IMR-90 (cell line): Measurements from ENCODE around the gene CPD. TPM values are rescaled to one million over a fixed set of nuclear protein-coding genes. Genes with fewer than 3 reads are reported as not detected.

Experiments
- ATAC-seq: fragments of 200-7000 bp; cut with Tn5 transposase; 2 replicates; pipeline ENCODE4 v1.9.1; 2020; ENCODE audit warnings: low read depth, mild to moderate bottlenecking, moderate library complexity
- BruUV-seq: library from RNA; stranded (reverse); fragments of 400-500 nt; replicated peaks from 2 replicates; lab custom pipeline; 2021; lab: Mats Ljungman, UMichigan
- CTCF ChIA-PET: fragments of 300-600 bp; formaldehyde crosslinking; extraction: SDS; loops from one replicate; lab custom pipeline; 2021; ENCODE audit warnings: antibody characterized with exemption; lab: Yijun Ruan, JAX
- POLR2A ChIA-PET: fragments of 300-600 bp; sonication (Branson Sonifier 250); formaldehyde crosslinking; loops from one replicate; lab custom pipeline; 2022; ENCODE audit warnings: antibody characterized with exemption; ENCODE audit not compliant: unreplicated experiment; lab: Charles Lee
- DNase-seq: peaks from one replicate; pipeline ENCODE4 v3.0.0; 2013
- H2AFZ ChIP-seq: replicated peaks from 2 replicates; pipeline ENCODE3; 2013; ENCODE audit warnings: low read length, mild to moderate bottlenecking; ENCODE audit not compliant: poor library complexity
- H2AK5ac ChIP-seq: 2 replicates; pipeline ENCODE4 v1.6.1; 2013; ENCODE audit warnings: low read depth, low read length, inconsistent platforms
- H2AK9ac ChIP-seq: replicated peaks from 2 replicates; pipeline ENCODE3; 2013; ENCODE audit warnings: mild to moderate bottlenecking, low read depth, low read length, moderate library complexity; ENCODE audit not compliant: poor library complexity
- H2BK120ac ChIP-seq: 2 replicates; pipeline ENCODE4 v1.6.1; 2013; ENCODE audit warnings: low read depth, low read length, inconsistent platforms
- H2BK15ac ChIP-seq: 3 replicates; pipeline ENCODE4 v1.6.1; 2013; ENCODE audit warnings: low read depth, low read length, inconsistent platforms
- H2BK20ac ChIP-seq: 2 replicates; pipeline ENCODE4 v1.6.1; 2013; ENCODE audit warnings: low read depth, mild to moderate bottlenecking, inconsistent platforms, low read length, moderate library complexity
- H2BK5ac ChIP-seq: 2 replicates; pipeline ENCODE4 v1.6.1; 2013; ENCODE audit warnings: mild to moderate bottlenecking, low read depth, low read length, inconsistent platforms; ENCODE audit not compliant: poor library complexity, severe bottlenecking
- H3K14ac ChIP-seq: replicated peaks from 2 replicates; pipeline ENCODE4 v1.6.1; 2013; ENCODE audit warnings: low read depth, low read length, inconsistent platforms
- H3K18ac ChIP-seq: 2 replicates; pipeline ENCODE4 v1.6.1; 2013; ENCODE audit warnings: low read depth, low read length, control low read depth
- H3K23ac ChIP-seq: 2 replicates; pipeline ENCODE4 v1.6.1; 2013; ENCODE audit warnings: low read depth, low read length, inconsistent platforms
- H3K27ac ChIP-seq: 2 replicates; pipeline ENCODE4 v1.5.1; 2013; ENCODE audit warnings: mild to moderate bottlenecking, control low read depth, low read length; ENCODE audit not compliant: insufficient read depth
- H3K27me3 ChIP-seq: 2 replicates; pipeline ENCODE4 v1.6.1; 2013; ENCODE audit warnings: low read length; ENCODE audit not compliant: control insufficient read depth, insufficient read depth
- H3K36me3 ChIP-seq: 2 replicates; pipeline ENCODE4 v1.6.1; 2013; ENCODE audit warnings: low read length, mixed read lengths; ENCODE audit not compliant: control insufficient read depth, insufficient read depth
- H3K4ac ChIP-seq: 2 replicates; pipeline ENCODE4 v1.6.1; 2013; ENCODE audit warnings: low read depth, low read length, inconsistent platforms
- H3K4me1 ChIP-seq: 2 replicates; pipeline ENCODE4 v1.6.1; 2013; ENCODE audit warnings: low read length, mixed read lengths; ENCODE audit not compliant: control insufficient read depth, insufficient read depth
- H3K4me2 ChIP-seq: 2 replicates; pipeline ENCODE4 v1.6.1; 2013; ENCODE audit warnings: low read depth, mild to moderate bottlenecking, control low read depth, low read length, moderate library complexity
- H3K4me3 ChIP-seq: 2 replicates; pipeline ENCODE4 v1.5.1; 2013; ENCODE audit warnings: low read depth, mild to moderate bottlenecking, control low read depth, low read length, moderate library complexity; ENCODE audit not compliant: insufficient read depth
- H3K56ac ChIP-seq: 2 replicates; pipeline ENCODE4 v1.6.1; 2013; ENCODE audit warnings: low read length, inconsistent platforms; ENCODE audit not compliant: insufficient read depth; ENCODE audit errors: extremely low read depth
- H3K79me1 ChIP-seq, 2 experiments: 2 replicates each; pipeline ENCODE4 v1.6.1; 2013; ENCODE audit warnings: low read length in 2 of 2, inconsistent platforms in 1 of 2, low read depth in 1 of 2
- H3K9ac ChIP-seq: 2 replicates; pipeline ENCODE4 v1.6.1; 2013; ENCODE audit warnings: low read depth, low read length, control low read depth
- H3K9me1 ChIP-seq: 2 replicates; pipeline ENCODE4 v1.6.1; 2013; ENCODE audit warnings: low read length, inconsistent platforms; ENCODE audit not compliant: insufficient read depth
- H3K9me3 ChIP-seq: 2 replicates; pipeline ENCODE4 v1.6.1; 2013; ENCODE audit warnings: low read length; ENCODE audit not compliant: control insufficient read depth, insufficient read depth
- H4K20me1 ChIP-seq: 2 replicates; pipeline ENCODE4 v1.6.1; 2013; ENCODE audit warnings: low read length, inconsistent platforms; ENCODE audit not compliant: insufficient read depth
- H4K5ac ChIP-seq: 2 replicates; pipeline ENCODE4 v1.6.1; 2013; ENCODE audit warnings: mild to moderate bottlenecking, low read depth, low read length, control low read depth
- H4K8ac ChIP-seq, 2 experiments: 2 replicates each; pipeline ENCODE4 v1.6.1; 2013; ENCODE audit warnings: low read depth in 2 of 2, low read length in 2 of 2, control low read depth in 1 of 2, inconsistent platforms in 1 of 2
- H4K91ac ChIP-seq: 2 replicates; pipeline ENCODE4 v1.6.1; 2013; ENCODE audit warnings: low read depth, low read length, inconsistent platforms; ENCODE audit not compliant: insufficient read depth
- BHLHE40 ChIP-seq: fragments of 150-350 bp; IDR thresholded peaks from 2 replicates; pipeline ENCODE4 v1.6.1; 2016; ENCODE audit warnings: mild to moderate bottlenecking, low read depth, low read length
- ELK1 ChIP-seq: fragments of 150-350 bp; IDR thresholded peaks from 2 replicates; pipeline ENCODE4 v1.6.1; 2016; ENCODE audit warnings: low read depth, mild to moderate bottlenecking, low read length, moderate library complexity, borderline replicate concordance
- FOS ChIP-seq: fragments of 150-350 bp; IDR thresholded peaks from 2 replicates; pipeline ENCODE4 v1.6.1; 2016; ENCODE audit warnings: low read depth, low read length
- NFE2L2 ChIP-seq: fragments of 150-350 bp; IDR thresholded peaks from 2 replicates; pipeline ENCODE4 v1.6.1; 2016; ENCODE audit warnings: low read depth, mild to moderate bottlenecking, low read length
- POLR2A ChIP-seq: IDR thresholded peaks from 2 replicates; pipeline ENCODE4 v1.6.1; 2012; ENCODE audit warnings: mild to moderate bottlenecking, low read depth, low read length
- whole genome bisulfite sequencing, 2 experiments: methylation state at CpG; one replicate each; pipeline versions ENCODE4 v1.1.5 to v1.1.7; 2013; ENCODE audit warnings: missing lambda C conversion rate in 2 of 2; ENCODE audit not compliant: insufficient read length in 1 of 2; ENCODE audit errors: extremely low coverage in 2 of 2; 5-methylcytosine and 5-hydroxymethylcytosine counted together
- dilution Hi-C: fragments of 300-500 bp; cut with HindIII; formaldehyde crosslinking; loops from one replicate; pipeline ENCODE4 v1.14.3; 2018; ENCODE audit warnings: low sequenced_read_pairs; ENCODE audit not compliant: unreplicated experiment
- in situ Hi-C: fragments of 300-500 bp; cut with MboI; formaldehyde crosslinking; loops from 3 replicates; pipeline ENCODE4 v1.14.3; 2019; ENCODE audit warnings: low sequenced_read_pairs, inconsistent platforms, mixed read lengths
- intact Hi-C: fragments of 100-400 bp; cut with micrococcal nuclease; formaldehyde crosslinking; loops from 2 replicates; pipeline ENCODE4 v1.10.0; 2022
- polyA plus RNA-seq, 3 experiments: library from polyadenylated mRNA; depleted of rRNA; stranded (reverse); fragments of >200 nt; gene quantifications; 2 replicates each; pipeline ENCODE4 v1.2.3, GENCODE V29; 2012; ENCODE audit warnings: low replicate concordance in 1 of 3
- total RNA-seq: library from RNA; depleted of rRNA; stranded (reverse); fragments of >200 nt; gene quantifications from 2 replicates; pipeline ENCODE4 v1.2.3, GENCODE V29; 2012

CPD gene
- total and polyA plus RNA-seq, 2 of the 4 experiments (the other 2 are of a cell fraction), result 23.4 to 94.5 TPM

GRCh38 chr17:30476726-30477082 is 98.0 kb downstream of the CPD start:
- peak overlapping the region; percentile 85 for H3K4me2 ChIP-seq
- TF ChIP-seq ELK1 (no peak), FOS (no peak), NFE2L2 (no peak), POLR2A (no peak), BHLHE40 (no peak)
- no peaks in the 10 kb centered on the region for H3K27me3 ChIP-seq
- peak; percentile 7 for DNase-seq
- H3K79me1 ChIP-seq, result peaks cover 5 to 23% of the 10 kb centered on the region in 2 experiments; a peak in 3 of 4 replicates
- peaks cover 3% of the 10 kb centered on the region; the same call in 1 of the 2 replicates for H3K9me1 ChIP-seq
- H3K4me1 ChIP-seq, result peaks cover 2% of the 10 kb centered on the region
- peak overlapping the region; percentile 62 to 98 for H4K8ac ChIP-seq
- WGBS, 2 experiments, result no CpG with 5 or more reads among the region's 7 CpGs
- peak overlapping the region; percentile 99 for H2AFZ ChIP-seq
- H4K5ac ChIP-seq, result peak overlapping the region; percentile 92
- no peaks in the 10 kb centered on the region for H4K20me1 ChIP-seq
- CTCF ChIA-PET, result interaction anchor here (0.7 to 1.4 kb wide), 7 partner anchors 11 to 359 kb away, joined by 3 to 5 read pairs (median 3); no protein-coding TSS in a partner anchor
- H3K9me3 ChIP-seq, result no peaks in the 10 kb centered on the region
- H4K91ac ChIP-seq, result peak overlapping the region; percentile 74
- H3K4ac ChIP-seq, result peak overlapping the region; percentile 84
- peak overlapping the region; percentile 68 for H2BK20ac ChIP-seq
- peak overlapping the region; percentile 40; the same call in 1 of the 2 replicates for H3K18ac ChIP-seq
- intact Hi-C loops (loop anchor here (1.0 to 10.0 kb wide), 5 partner anchors 124 to 352 kb away; partner anchors contain the start of gene BLMH), in situ Hi-C loops (loop anchor here (5.0 kb wide), 1 partner anchor 241 kb away; no protein-coding TSS in a partner anchor), dilution Hi-C loops (no loop called here)
- H2BK120ac ChIP-seq, result peak overlapping the region; percentile 77
- peak overlapping the region; percentile 14 for H3K27ac ChIP-seq
- peak overlapping the region; percentile 63 for H2BK5ac ChIP-seq
- peak overlapping the region; percentile 68; the same call in 1 of the 2 replicates for H3K56ac ChIP-seq
- peak overlapping the region; percentile 70 for H3K4me3 ChIP-seq
- BruUV-seq, result no TSS peak
- H3K14ac ChIP-seq, result peak overlapping the region; percentile 93
- H3K23ac ChIP-seq, result peak overlapping the region; percentile 94
- ATAC-seq, result peak; percentile 36
- POLR2A ChIA-PET, result no interaction called here
- peak overlapping the region; percentile 80 for H3K9ac ChIP-seq
- peak overlapping the region; percentile 62 for H2AK9ac ChIP-seq
- peaks cover 5% of the 10 kb centered on the region for H3K36me3 ChIP-seq
- H2BK15ac ChIP-seq, result peak overlapping the region; percentile 35; the same call in 2 of the 3 replicates
- no peak overlapping the region for H2AK5ac ChIP-seq
